ENCODE data around the gene ITGB3. TPM values are rescaled to one million over a fixed set of nuclear protein-coding genes. Genes with fewer than 3 reads are reported as not detected.

ITGB3 gene
- total and polyA plus RNA-seq, 10 of the 15 experiments (the other 5 are each of a cell fraction or from before 2014, with no cell fraction given), result 0.69 to 22.8 (median 13.6) TPM

- Histone ChIP-seq H3K79me2 (ENCODE audit: control insufficient read depth, insufficient read depth, low read length) (no peaks in the 10 kb centered on the region), H3K27me3 (replicated peaks in 1 of 2; ENCODE audit: control insufficient read depth in 2 of 2, insufficient read depth in 2 of 2, low read length in 1 of 2) (no peaks in the 10 kb centered on the region), H3K4me2 (ENCODE audit: control insufficient read depth, insufficient read depth) (no peak overlapping the region), H4K20me1 (ENCODE audit: control insufficient read depth, insufficient read depth) (no peaks in the 10 kb centered on the region), H3K4me3 (no peak overlapping the region), H3K4me1 (ENCODE audit: control insufficient read depth, insufficient read depth, low read length) (no peaks in the 10 kb centered on the region), H3K27ac (ENCODE audit: control insufficient read depth, insufficient read depth) (no peak overlapping the region), H3K9me3 (replicated peaks; ENCODE audit: control insufficient read depth, insufficient read depth, low read length) (no peaks in the 10 kb centered on the region), H3K9ac (ENCODE audit: control insufficient read depth, insufficient read depth, low read length) (no peak overlapping the region), H2AFZ (ENCODE audit: control insufficient read depth, low read depth, low read length) (no peak overlapping the region), H3K36me3 (ENCODE audit: control insufficient read depth in 2 of 2, insufficient read depth in 2 of 2, low read length in 1 of 2) (no peaks in the 10 kb centered on the region; a peak in 1 of 4 replicates)
- no peak for DNase-seq (ENCODE audit: low read depth, low spot score)
- in situ Hi-C loops (cut with MboI) (no loop called here), intact Hi-C loops (cut with micrococcal nuclease; ENCODE audit: unreplicated experiment) (no loop called here)
- ChIA-PET SMC1A (ENCODE audit: uncharacterized antibody, unreplicated experiment) (interaction anchor here (0.7 to 2.5 kb wide), 7 partner anchors 10 to 71 kb away, joined by 3 to 19 read pairs (median 4); no protein-coding TSS in a partner anchor), POLR2A (interaction anchor here (1.8 kb wide), 1 partner anchor 74 kb away, joined by 3 read pairs; no protein-coding TSS in a partner anchor), RAD21 (ENCODE audit: unreplicated experiment) (interaction anchor here (1.7 to 1.9 kb wide), 2 partner anchors 18 to 75 kb away, joined by 5 read pairs; no protein-coding TSS in a partner anchor), CTCF (interaction anchor here (1.0 to 1.9 kb wide), 6 partner anchors 10 to 86 kb away, joined by 3 to 9 read pairs (median 4); no protein-coding TSS in a partner anchor)
- FAIRE-seq, result no peak
- WGBS (ENCODE audit: insufficient coverage, insufficient replicate concordance, low lambda C conversion rate, missing lambda C conversion rate), result 75% methylated on average over 4 of the region's 4 CpGs
- no TSS peak for BruUV-seq (replicated peaks)
- ATAC-seq, result peak; percentile 63
- TF ChIP-seq IKZF1 (conservative IDR thresholded peaks at IDR 0.05), result peak; percentile 52
- TF ChIP-seq PML (IDR thresholded peaks at IDR 0.05; ENCODE audit: low read length), result no peak
- no peak for TF ChIP-seq NR2C2 (IDR thresholded peaks at IDR 0.05; ENCODE audit: borderline replicate concordance, control insufficient read depth, insufficient read length, low read depth)
- TF ChIP-seq NFXL1 (IDR thresholded peaks at IDR 0.05; ENCODE audit: borderline replicate concordance), result no peak
- TF ChIP-seq, protein P1, sequence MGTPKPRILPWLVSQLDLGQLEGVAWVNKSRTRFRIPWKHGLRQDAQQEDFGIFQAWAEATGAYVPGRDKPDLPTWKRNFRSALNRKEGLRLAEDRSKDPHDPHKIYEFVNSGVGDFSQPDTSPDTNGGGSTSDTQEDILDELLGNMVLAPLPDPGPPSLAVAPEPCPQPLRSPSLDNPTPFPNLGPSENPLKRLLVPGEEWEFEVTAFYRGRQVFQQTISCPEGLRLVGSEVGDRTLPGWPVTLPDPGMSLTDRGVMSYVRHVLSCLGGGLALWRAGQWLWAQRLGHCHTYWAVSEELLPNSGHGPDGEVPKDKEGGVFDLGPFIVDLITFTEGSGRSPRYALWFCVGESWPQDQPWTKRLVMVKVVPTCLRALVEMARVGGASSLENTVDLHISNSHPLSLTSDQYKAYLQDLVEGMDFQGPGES (IDR thresholded peaks at IDR 0.05), result no peak
- no peak for TF ChIP-seq HDAC2 (IDR thresholded peaks at IDR 0.05)
- peak; percentile 71 for TF ChIP-seq MTA2 (IDR thresholded peaks at IDR 0.05; ENCODE audit: low read depth)
- no peak for TF ChIP-seq SUPT20H (IDR thresholded peaks at IDR 0.05; ENCODE audit: borderline replicate concordance, control insufficient read depth, low read depth, low read length)
- TF ChIP-seq RUNX3 (IDR thresholded peaks at IDR 0.05; ENCODE audit: low read length), result peak; percentile 45; the same call in 1 of the 2 replicates
- TF ChIP-seq NBN (IDR thresholded peaks at IDR 0.05), result no peak
- TF ChIP-seq YBX1 (IDR thresholded peaks at IDR 0.05), result no peak
- TF ChIP-seq, protein P2, sequence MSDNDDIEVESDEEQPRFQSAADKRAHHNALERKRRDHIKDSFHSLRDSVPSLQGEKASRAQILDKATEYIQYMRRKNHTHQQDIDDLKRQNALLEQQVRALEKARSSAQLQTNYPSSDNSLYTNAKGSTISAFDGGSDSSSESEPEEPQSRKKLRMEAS (IDR thresholded peaks at IDR 0.05; ENCODE audit: low read depth, low read length), result no peak
- TF ChIP-seq, protein P3, sequence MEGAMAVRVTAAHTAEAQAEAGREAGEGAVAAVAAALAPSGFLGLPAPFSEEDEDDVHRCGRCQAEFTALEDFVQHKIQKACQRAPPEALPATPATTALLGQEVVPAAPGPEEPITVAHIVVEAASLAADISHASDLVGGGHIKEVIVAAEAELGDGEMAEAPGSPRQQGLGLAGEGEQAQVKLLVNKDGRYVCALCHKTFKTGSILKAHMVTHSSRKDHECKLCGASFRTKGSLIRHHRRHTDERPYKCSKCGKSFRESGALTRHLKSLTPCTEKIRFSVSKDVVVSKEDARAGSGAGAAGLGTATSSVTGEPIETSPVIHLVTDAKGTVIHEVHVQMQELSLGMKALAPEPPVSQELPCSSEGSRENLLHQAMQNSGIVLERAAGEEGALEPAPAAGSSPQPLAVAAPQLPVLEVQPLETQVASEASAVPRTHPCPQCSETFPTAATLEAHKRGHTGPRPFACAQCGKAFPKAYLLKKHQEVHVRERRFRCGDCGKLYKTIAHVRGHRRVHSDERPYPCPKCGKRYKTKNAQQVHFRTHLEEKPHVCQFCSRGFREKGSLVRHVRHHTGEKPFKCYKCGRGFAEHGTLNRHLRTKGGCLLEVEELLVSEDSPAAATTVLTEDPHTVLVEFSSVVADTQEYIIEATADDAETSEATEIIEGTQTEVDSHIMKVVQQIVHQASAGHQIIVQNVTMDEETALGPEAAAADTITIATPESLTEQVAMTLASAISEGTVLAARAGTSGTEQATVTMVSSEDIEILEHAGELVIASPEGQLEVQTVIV (IDR thresholded peaks at IDR 0.05; ENCODE audit: borderline replicate concordance, partially characterized antibody), result no peak
- no peak for TF ChIP-seq TCF3 (IDR thresholded peaks at IDR 0.05; ENCODE audit: borderline replicate concordance, insufficient read depth, low read depth, low read length)
- no peak for TF ChIP-seq FOXK2 (IDR thresholded peaks at IDR 0.05)
- no peak for TF ChIP-seq EZH2 (IDR thresholded peaks at IDR 0.05; ENCODE audit: borderline replicate concordance, control insufficient read depth, low read depth, low read length)
- TF ChIP-seq, protein P4, sequence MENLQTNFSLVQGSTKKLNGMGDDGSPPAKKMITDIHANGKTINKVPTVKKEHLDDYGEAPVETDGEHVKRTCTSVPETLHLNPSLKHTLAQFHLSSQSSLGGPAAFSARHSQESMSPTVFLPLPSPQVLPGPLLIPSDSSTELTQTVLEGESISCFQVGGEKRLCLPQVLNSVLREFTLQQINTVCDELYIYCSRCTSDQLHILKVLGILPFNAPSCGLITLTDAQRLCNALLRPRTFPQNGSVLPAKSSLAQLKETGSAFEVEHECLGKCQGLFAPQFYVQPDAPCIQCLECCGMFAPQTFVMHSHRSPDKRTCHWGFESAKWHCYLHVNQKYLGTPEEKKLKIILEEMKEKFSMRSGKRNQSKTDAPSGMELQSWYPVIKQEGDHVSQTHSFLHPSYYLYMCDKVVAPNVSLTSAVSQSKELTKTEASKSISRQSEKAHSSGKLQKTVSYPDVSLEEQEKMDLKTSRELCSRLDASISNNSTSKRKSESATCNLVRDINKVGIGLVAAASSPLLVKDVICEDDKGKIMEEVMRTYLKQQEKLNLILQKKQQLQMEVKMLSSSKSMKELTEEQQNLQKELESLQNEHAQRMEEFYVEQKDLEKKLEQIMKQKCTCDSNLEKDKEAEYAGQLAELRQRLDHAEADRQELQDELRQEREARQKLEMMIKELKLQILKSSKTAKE (IDR thresholded peaks at IDR 0.05; ENCODE audit: low read depth, poor library complexity, severe bottlenecking), result peak; percentile 44
- no peak for TF ChIP-seq SMAD1 (IDR thresholded peaks at IDR 0.05; ENCODE audit: low read depth, partially characterized antibody)
- no peak for TF ChIP-seq BRCA1 (IDR thresholded peaks at IDR 0.05; ENCODE audit: low read depth, low read length)
- no peak for TF ChIP-seq ZBED1 (IDR thresholded peaks at IDR 0.05; ENCODE audit: borderline replicate concordance)
Observed at GRCh38 chr17:47305302-47305923, 51.8 kb downstream of the ITGB3 start.
